CD4-positive, alpha-beta memory T cell (primary cell): ENCODE data around the gene CCAR1. TPM values are rescaled to one million over a fixed set of nuclear protein-coding genes. Genes with fewer than 3 reads are reported as not detected.
A peak's percentile ranks its signal among the peaks of the same experiment; 100 is the strongest.
"Not testable (repeated sequence)": the region's sequence is repeated elsewhere in the genome, so short reads cannot be mapped to it uniquely, and the experiment has no call there.

Experiments
- CTCF ChIA-PET: fragments of 350-600 bp; sonication (Branson Sonifier 250); formaldehyde crosslinking; loops from one replicate; lab custom pipeline; 2021; ENCODE audit warnings: inconsistent platforms; ENCODE audit not compliant: partially characterized antibody; lab: Charles Lee
- POLR2A ChIA-PET: fragments of 350-600 bp; sonication (Branson Sonifier 250); formaldehyde crosslinking; loops from one replicate; lab custom pipeline; 2021; ENCODE audit not compliant: partially characterized antibody; lab: Charles Lee
- DNase-seq, 5 donors: peaks; one replicate each; pipeline versions ENCODE4 v3.0.0 to v3.0.0-alpha.2; 2020 to 2022; ENCODE audit warnings: mixed read lengths in 1 of 5
- H3K27ac ChIP-seq: one replicate; pipeline ENCODE4 v1.7.0; 2013; ENCODE audit warnings: low read depth, low read length
- H3K27me3 ChIP-seq: 2 replicates; pipeline ENCODE4 v1.7.0; 2013; ENCODE audit warnings: mild to moderate bottlenecking, low read length, moderate library complexity; ENCODE audit not compliant: insufficient read depth
- H3K36me3 ChIP-seq: 2 replicates; pipeline ENCODE4 v1.7.0; 2013; ENCODE audit warnings: mild to moderate bottlenecking, low read length, moderate library complexity; ENCODE audit not compliant: insufficient read depth
- H3K4me1 ChIP-seq: 2 replicates; pipeline ENCODE4 v1.7.0; 2013; ENCODE audit warnings: mild to moderate bottlenecking, low read length, moderate library complexity; ENCODE audit not compliant: insufficient read depth
- H3K4me3 ChIP-seq, 2 donors: one replicate each; pipeline ENCODE4 v1.7.0; 2013; ENCODE audit warnings: low read length in 2 of 2, mild to moderate bottlenecking in 1 of 2
- H3K9me3 ChIP-seq, 2 donors: one replicate each; pipeline ENCODE4 v1.7.0; 2013; ENCODE audit warnings: low read length in 2 of 2, control low read depth in 1 of 2; ENCODE audit not compliant: control insufficient read depth in 1 of 2
- H3K27ac Mint-ChIP-seq, 7 donors: one replicate each; pipeline ENCODE4 v1.8.0; 2020 to 2021; ENCODE audit warnings: mixed read lengths in 7 of 7, mild to moderate bottlenecking in 6 of 7, inconsistent platforms in 3 of 7, moderate library complexity in 3 of 7
- H3K27me3 Mint-ChIP-seq, 2 donors: one replicate each; pipeline ENCODE4 v1.8.0; 2020 to 2021; ENCODE audit warnings: mixed read lengths in 2 of 2
- H3K36me3 Mint-ChIP-seq, 2 donors: one replicate each; pipeline ENCODE4 v1.8.0; 2020 to 2021; ENCODE audit warnings: mixed read lengths in 2 of 2, inconsistent platforms in 1 of 2, mild to moderate bottlenecking in 1 of 2
- H3K4me1 Mint-ChIP-seq, 4 donors: one replicate each; pipeline ENCODE4 v1.8.0; 2020 to 2021; ENCODE audit warnings: mixed read lengths in 4 of 4, mild to moderate bottlenecking in 1 of 4
- H3K4me3 Mint-ChIP-seq, 8 donors: one replicate each; pipeline ENCODE4 v1.8.0; 2020 to 2021; ENCODE audit warnings: mixed read lengths in 8 of 8, mild to moderate bottlenecking in 7 of 8, moderate library complexity in 6 of 8, inconsistent platforms in 3 of 8
- H3K9me3 Mint-ChIP-seq, 8 donors: one replicate each; pipeline ENCODE4 v1.8.0; 2020 to 2021; ENCODE audit warnings: mixed read lengths in 8 of 8, mild to moderate bottlenecking in 5 of 8, inconsistent platforms in 3 of 8, moderate library complexity in 1 of 8
- intact Hi-C: fragments of 100-400 bp; cut with micrococcal nuclease; formaldehyde crosslinking; loops from one replicate; pipeline ENCODE4 v1.15.1; 2023
- polyA plus RNA-seq, 2 donors: library from polyadenylated mRNA; unstranded; fragments of 300-500 nt; fragmentation: Illumina TruSeq; gene quantifications; one replicate each; pipeline ENCODE4 v1.2.3, GENCODE V29; 2021
- total RNA-seq, 2 experiments: library from RNA; stranded (reverse); gene quantifications; one replicate each; pipeline ENCODE4 v1.2.3, GENCODE V29; 2021

The CCAR1 gene
- total and polyA plus RNA-seq, 4 experiments from 2014 or later, result 25.9 to 97.3 (median 74.1) TPM

- ChIA-PET CTCF (no interaction called here), POLR2A (no interaction called here)
- H3K27ac Mint-ChIP-seq, result peak overlapping the region in 1 of 7 donors; percentile 35
- Histone ChIP-seq H3K4me3 (no peak overlapping the region), H3K27ac (no peak overlapping the region), H3K9me3 (no peaks in the 10 kb centered on the region), H3K27me3 (no peaks in the 10 kb centered on the region), H3K36me3 (peaks cover 70% of the 10 kb centered on the region), H3K4me1 (no peaks in the 10 kb centered on the region)
- DNase-seq, result no peak
- H3K4me3 Mint-ChIP-seq, result no peak overlapping the region
- H3K4me1 Mint-ChIP-seq, result peaks cover 0 to 2% (median 0%) of the 10 kb centered on the region in 4 donors
- no peaks in the 10 kb centered on the region for H3K27me3 Mint-ChIP-seq
- H3K36me3 Mint-ChIP-seq, result peaks cover 43 to 68% of the 10 kb centered on the region in 2 donors
- intact Hi-C loops, result no loop called here
- no peaks in the 10 kb centered on the region for H3K9me3 Mint-ChIP-seq
These were observed 35.7 kb downstream of the CCAR1 start for GRCh38 chr10:68756766-68757165.

GRCh38 chr10:68759223-68759863 is 38.3 kb downstream of the CCAR1 start:
- no peak for DNase-seq
- H3K9me3 Mint-ChIP-seq, result no peaks in the 10 kb centered on the region
- POLR2A ChIA-PET, result no interaction called here
- peaks cover 0 to 3% (median 1%) of the 10 kb centered on the region in 4 donors for H3K4me1 Mint-ChIP-seq
- intact Hi-C loops, result no loop called here
- Histone ChIP-seq H3K4me1 (no peaks in the 10 kb centered on the region), H3K27me3 (no peaks in the 10 kb centered on the region), H3K36me3 (peaks cover 50% of the 10 kb centered on the region), H3K9me3 (no peaks in the 10 kb centered on the region), H3K27ac (no peak overlapping the region), H3K4me3 (no peak overlapping the region)
- CTCF ChIA-PET, result no interaction called here
- no peaks in the 10 kb centered on the region for H3K27me3 Mint-ChIP-seq
- H3K36me3 Mint-ChIP-seq, result peaks cover 26 to 58% of the 10 kb centered on the region in 2 donors
- H3K4me3 Mint-ChIP-seq, result no peak overlapping the region
- no peak overlapping the region for H3K27ac Mint-ChIP-seq

GRCh38 chr10:68759967-68760366 is 38.9 kb downstream of the CCAR1 start:
- H3K4me1 ChIP-seq, result no peaks in the 10 kb centered on the region
- Mint-ChIP-seq H3K4me1 (peaks cover 0 to 3% (median 3%) of the 10 kb centered on the region in 4 donors), H3K9me3 (no peaks in the 10 kb centered on the region), H3K4me3 (no peak overlapping the region), H3K36me3 (peaks cover 32 to 59% of the 10 kb centered on the region in 2 donors), H3K27ac (no peak overlapping the region), H3K27me3 (no peaks in the 10 kb centered on the region)
- ChIA-PET POLR2A (no interaction called here), CTCF (no interaction called here)
- no peak for DNase-seq
- intact Hi-C loops, result no loop called here
- H3K4me3 ChIP-seq, result no peak overlapping the region
- no peak overlapping the region for H3K27ac ChIP-seq
- no peaks in the 10 kb centered on the region for H3K27me3 ChIP-seq
- H3K36me3 ChIP-seq, result peaks cover 45% of the 10 kb centered on the region
- H3K9me3 ChIP-seq, result no peaks in the 10 kb centered on the region

GRCh38 chr10:68767407-68767806 is 46.4 kb downstream of the CCAR1 start:
- H3K27me3 Mint-ChIP-seq, H3K4me3 Mint-ChIP-seq, H3K9me3 Mint-ChIP-seq, CTCF ChIA-PET, H3K4me3 ChIP-seq, intact Hi-C loops, H3K27ac ChIP-seq, H3K27ac Mint-ChIP-seq, H3K4me1 Mint-ChIP-seq, H3K27me3 ChIP-seq, H3K9me3 ChIP-seq, POLR2A ChIA-PET, DNase-seq, H3K4me1 ChIP-seq: not testable (repeated sequence)
- peaks cover 28 to 52% of the 10 kb centered on the region in 2 donors for H3K36me3 Mint-ChIP-seq
- H3K36me3 ChIP-seq, result peaks cover 38% of the 10 kb centered on the region

- Histone ChIP-seq H3K27ac (no peak overlapping the region), H3K9me3 (no peaks in the 10 kb centered on the region), H3K4me3 (no peak overlapping the region), H3K27me3 (no peaks in the 10 kb centered on the region), H3K4me1 (no peaks in the 10 kb centered on the region), H3K36me3 (peaks cover 41% of the 10 kb centered on the region)
- no peaks in the 10 kb centered on the region for H3K27me3 Mint-ChIP-seq
- no peak for DNase-seq
- intact Hi-C loops, result no loop called here
- peaks cover 0 to 2% (median 0%) of the 10 kb centered on the region in 8 donors for H3K9me3 Mint-ChIP-seq
- ChIA-PET POLR2A (no interaction called here), CTCF (interaction anchor here (0.7 to 0.8 kb wide), 2 partner anchors 13 to 233 kb away, joined by 3 read pairs; no protein-coding TSS in a partner anchor)
- peak overlapping the region in 4 of 7 donors; percentile 9 to 64 (median 24) for H3K27ac Mint-ChIP-seq
- H3K4me1 Mint-ChIP-seq, result peaks cover 0 to under 1% (median 0%) of the 10 kb centered on the region in 4 donors
- H3K4me3 Mint-ChIP-seq, result no peak overlapping the region
- H3K36me3 Mint-ChIP-seq, result peaks cover 47 to 70% of the 10 kb centered on the region in 2 donors
These were observed 60.9 kb downstream of the CCAR1 start for GRCh38 chr10:68781613-68782574.

GRCh38 chr10:68784476-68784875 is 63.4 kb downstream of the CCAR1 start:
- ChIA-PET POLR2A (no interaction called here), CTCF (no interaction called here)
- H3K4me1 Mint-ChIP-seq, result no peaks in the 10 kb centered on the region
- Histone ChIP-seq H3K36me3 (peaks cover 52% of the 10 kb centered on the region), H3K4me3 (no peak overlapping the region), H3K9me3 (no peaks in the 10 kb centered on the region), H3K4me1 (no peaks in the 10 kb centered on the region), H3K27ac (no peak overlapping the region), H3K27me3 (no peaks in the 10 kb centered on the region)
- no peaks in the 10 kb centered on the region for H3K27me3 Mint-ChIP-seq
- no peak for DNase-seq
- intact Hi-C loops, result no loop called here
- no peak overlapping the region for H3K27ac Mint-ChIP-seq
- no peak overlapping the region for H3K4me3 Mint-ChIP-seq
- H3K9me3 Mint-ChIP-seq, result peaks cover 0 to 2% (median 0%) of the 10 kb centered on the region in 8 donors
- peaks cover 44 to 64% of the 10 kb centered on the region in 2 donors for H3K36me3 Mint-ChIP-seq

GRCh38 chr10:68787813-68788212 is 66.8 kb downstream of the CCAR1 start:
- no peaks in the 10 kb centered on the region for H3K27me3 ChIP-seq
- H3K9me3 Mint-ChIP-seq, result peaks cover 0 to 2% (median 0%) of the 10 kb centered on the region in 8 donors
- H3K27ac Mint-ChIP-seq, result no peak overlapping the region
- H3K36me3 ChIP-seq, result peaks cover 51% of the 10 kb centered on the region
- H3K27ac ChIP-seq, result no peak overlapping the region
- no peaks in the 10 kb centered on the region for H3K4me1 ChIP-seq
- CTCF ChIA-PET, result interaction anchor here (1.0 to 1.2 kb wide), 2 partner anchors 9 to 23 kb away, joined by 3 to 4 read pairs; no protein-coding TSS in a partner anchor
- no peak overlapping the region for H3K4me3 ChIP-seq
- H3K27me3 Mint-ChIP-seq, result no peaks in the 10 kb centered on the region
- H3K9me3 ChIP-seq, result no peaks in the 10 kb centered on the region
- POLR2A ChIA-PET, result no interaction called here
- intact Hi-C loops, result no loop called here
- H3K36me3 Mint-ChIP-seq, result peaks cover 36 to 50% of the 10 kb centered on the region in 2 donors
- H3K4me3 Mint-ChIP-seq, result no peak overlapping the region
- DNase-seq, result no peak
- no peaks in the 10 kb centered on the region for H3K4me1 Mint-ChIP-seq
